Stimulated activated CD8-positive, alpha-beta memory T cell treated with anti-CD3 and anti-CD28 coated beads, Interleukin-12 subunit alpha, Interleukin-12 subunit beta, amount 100 ng/mL, for 1 hour (primary cell): Measurements from ENCODE around the gene FAM241B.

ENCODE experiments used
- DNase-seq: peaks from one replicate; pipeline ENCODE4 v3.0.0-alpha.2; 2020; ENCODE audit warnings: low read depth

The FAM241B gene

GRCh38 chr10:69666756-69667155, 36.7 kb downstream of the FAM241B start:
- DNase-seq = no peak

- no peak for DNase-seq
These were observed 38.7 kb downstream of the FAM241B start for GRCh38 chr10:69668721-69669120.

GRCh38 chr10:69669409-69669808, 39.4 kb downstream of the FAM241B start:
- no peak for DNase-seq

DNA sequence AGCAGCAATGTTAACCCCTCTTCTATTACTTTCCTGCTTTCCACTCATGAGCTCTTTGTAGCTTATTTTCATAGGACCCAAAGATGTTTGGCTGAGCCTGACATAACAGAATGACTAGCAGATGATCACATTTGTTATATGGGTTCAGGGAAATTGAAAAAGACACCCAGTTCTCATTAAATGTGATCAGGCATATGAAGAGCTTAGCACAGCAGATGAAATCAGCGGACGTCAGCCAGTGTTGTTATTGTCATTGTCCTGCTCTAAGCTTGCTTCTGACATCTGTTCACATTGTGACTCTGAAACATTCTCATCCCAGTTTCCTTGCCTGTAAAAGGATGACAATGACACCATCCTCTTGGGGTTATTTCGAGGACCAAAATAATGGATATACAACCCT, 43.5 kb downstream of the FAM241B start:
- no peak for DNase-seq

DNA sequence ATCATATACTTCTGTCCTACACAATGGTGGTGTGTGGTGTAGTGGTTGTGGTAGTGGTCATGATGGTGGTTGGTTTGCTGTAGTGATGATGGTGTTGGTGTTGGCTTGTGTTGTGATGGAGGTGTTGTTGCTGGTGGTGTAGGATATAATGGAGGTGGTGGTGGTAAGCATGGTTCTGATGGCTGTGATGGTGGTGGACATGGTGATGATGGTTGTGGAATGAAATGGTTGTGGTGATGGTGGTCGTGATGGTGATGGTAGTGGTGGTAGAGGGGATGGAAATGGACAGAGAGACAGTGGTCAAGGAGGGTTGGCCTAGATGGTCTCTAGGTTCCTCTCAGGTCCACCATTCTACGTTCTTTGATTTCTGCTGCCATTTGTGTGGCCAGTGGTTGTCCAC, 44.7 kb downstream of the FAM241B start:
- no peak for DNase-seq

DNA sequence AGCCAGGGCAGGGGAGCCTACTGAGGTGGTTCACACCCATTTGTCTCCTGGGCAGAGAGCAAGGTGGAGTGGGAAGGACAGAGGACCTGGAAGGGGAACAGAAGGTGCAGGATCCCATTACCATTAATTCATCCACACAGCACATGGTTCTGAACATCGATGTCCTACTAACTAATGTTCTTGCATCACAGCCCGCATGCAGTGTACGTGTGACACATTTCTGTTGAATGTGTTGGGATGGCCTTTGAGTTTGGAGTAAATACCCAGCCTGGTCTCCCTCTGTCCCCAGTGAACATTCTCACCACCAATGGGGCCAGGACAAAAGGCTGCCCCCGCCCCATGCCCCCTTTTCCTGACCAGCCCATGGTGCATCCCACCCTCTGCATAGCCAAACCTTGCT, 46.3 kb downstream of the FAM241B start:
- no peak for DNase-seq

DNA sequence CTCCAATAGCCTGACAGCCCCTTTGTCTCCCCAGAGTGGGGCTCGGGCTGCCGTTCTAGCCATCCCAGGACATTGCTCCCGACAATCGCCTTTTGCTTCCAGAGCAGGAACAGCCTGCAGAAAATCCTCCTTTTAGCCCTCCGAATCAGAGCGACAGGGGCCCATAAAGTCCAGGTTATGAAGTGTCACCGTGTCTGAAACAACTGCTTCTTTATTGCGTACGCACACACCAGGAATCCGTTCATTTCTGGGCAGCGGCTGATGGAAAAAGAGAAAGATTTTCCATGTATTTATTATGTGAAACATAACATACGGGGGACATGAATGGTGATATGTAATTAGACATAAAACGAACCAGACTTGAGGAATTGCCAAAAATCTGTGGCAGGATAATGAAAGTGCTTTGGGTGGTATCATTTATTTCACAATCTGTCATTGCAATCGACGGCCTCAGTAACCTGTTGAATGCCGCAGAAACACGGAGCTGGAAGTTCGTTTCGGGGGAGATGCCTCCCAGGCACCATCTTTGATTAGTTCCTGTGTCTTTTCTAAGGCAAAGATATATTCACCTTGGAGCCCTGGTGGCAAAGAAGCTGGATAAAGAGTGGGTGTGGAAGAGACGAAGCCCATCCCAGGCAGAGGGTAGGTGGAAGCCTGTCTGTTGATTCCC, 48.1 kb downstream of the FAM241B start:
- DNase-seq = no peak

DNA sequence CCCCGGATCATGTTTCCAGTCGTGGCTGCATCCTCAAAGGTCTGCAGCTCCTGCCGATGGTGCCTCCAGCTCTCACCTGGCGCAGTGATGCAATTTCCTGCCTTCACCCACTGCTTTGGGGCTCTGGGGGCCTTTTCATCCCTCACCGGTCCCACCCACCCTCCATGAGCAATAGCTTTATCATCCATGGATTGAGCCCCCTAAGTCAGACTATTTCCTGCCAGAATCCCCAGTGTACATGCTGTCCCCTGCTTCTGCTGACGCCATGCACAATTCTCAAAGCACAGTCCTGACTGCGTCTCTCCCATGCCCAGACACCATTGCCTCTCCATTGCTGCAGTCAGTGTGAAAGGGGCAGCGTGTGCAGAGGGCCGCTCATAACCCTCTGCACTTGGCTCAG, 49.7 kb downstream of the FAM241B start:
- no peak for DNase-seq

- no peak for DNase-seq
These were observed 50.6 kb downstream of the FAM241B start for GRCh38 chr10:69680610-69681009.

- no peak for DNase-seq
These were observed 51.4 kb downstream of the FAM241B start for GRCh38 chr10:69681436-69681835.

DNA sequence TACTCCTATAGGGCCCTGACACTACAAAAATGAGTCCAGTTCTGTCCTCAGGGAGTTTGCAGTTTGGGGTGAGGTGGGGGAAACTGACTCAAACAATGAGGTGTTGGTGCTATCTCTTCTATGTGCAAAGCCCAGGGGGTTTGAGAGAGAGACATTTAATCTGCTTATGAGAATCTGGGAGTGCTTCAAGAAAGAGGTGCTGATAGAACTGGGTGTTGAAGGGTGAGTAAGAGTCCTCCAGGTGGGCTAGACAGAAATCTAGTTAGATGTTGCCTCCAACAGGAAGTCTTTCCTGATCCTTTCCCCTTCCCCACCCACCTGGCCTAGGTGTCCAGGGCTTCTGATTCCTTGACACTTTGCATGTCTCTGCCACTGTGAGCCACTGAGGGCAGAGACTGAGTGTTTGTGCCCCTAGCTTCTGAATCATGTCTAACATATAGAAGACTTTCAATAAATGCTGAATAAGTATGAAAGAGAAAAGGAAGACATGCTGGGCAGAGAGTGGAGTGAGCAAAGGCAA, 53.0 kb downstream of the FAM241B start:
- DNase-seq = no peak
